ENCODE measurements around the gene DHRSX. TPM values are rescaled to one million over a fixed set of nuclear protein-coding genes. Genes with fewer than 3 reads are reported as not detected.

Gene DHRSX
- total and polyA plus RNA-seq, 2 of the 8 experiments (the other 6 are each of a cell fraction or from before 2014, with no cell fraction given), result 35.1 to 43.4 TPM

DNA sequence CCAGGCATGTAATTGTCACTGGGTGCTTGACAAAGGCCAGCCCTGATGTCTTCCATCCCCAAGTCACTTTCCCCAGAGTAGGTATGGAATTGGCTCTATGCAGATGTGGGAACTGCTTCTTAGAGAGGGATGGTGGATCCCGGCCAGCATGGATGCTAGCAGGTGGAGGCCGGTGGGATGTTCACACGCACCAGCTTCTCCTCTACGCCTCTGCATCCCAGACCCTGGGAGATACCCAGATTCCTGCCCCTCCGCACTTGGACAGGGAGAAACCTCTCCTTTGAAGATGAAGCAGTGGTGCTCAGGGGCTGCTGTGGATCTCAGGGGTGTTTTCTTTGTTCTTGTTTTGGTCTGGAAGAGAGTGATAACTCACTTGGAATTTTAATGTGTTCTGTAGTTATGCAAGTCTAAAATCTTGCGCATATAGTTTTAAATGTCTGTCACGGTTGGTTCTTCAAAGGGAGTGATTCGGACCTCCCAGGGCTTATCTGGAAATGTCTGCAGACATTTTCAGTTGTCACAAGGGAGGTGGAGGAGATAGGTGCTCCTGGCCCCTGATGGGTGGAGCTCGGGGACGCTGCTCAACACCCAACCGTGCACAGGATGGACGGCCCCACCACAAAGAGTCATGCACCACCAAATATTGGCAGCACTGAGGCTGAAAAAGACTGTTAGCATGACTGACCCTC is 308.0 kb downstream of the DHRSX start:
- H3K14ac ChIP-seq (ENCODE audit: insufficient read length), result no peak overlapping the region
- H2AK5ac ChIP-seq (ENCODE audit: low read depth, low read length), result 0 out of 2 replicates have a peak overlapping the region, but pooled peaks have one; percentile 75
- no peak overlapping the region for H2BK120ac ChIP-seq (replicated peaks; ENCODE audit: low read depth, low read length)
- H4K20me1 ChIP-seq (replicated peaks in 1 of 2; ENCODE audit: control insufficient read depth in 1 of 2, insufficient read depth in 2 of 2, low read length in 2 of 2), result no peaks in the 10 kb centered on the region
- no peak overlapping the region for H3K4ac ChIP-seq (replicated peaks; ENCODE audit: insufficient read length, low read depth, low read length)
- H3K18ac ChIP-seq (ENCODE audit: extremely low read depth, low read length), result no peak overlapping the region
- H4K91ac ChIP-seq (replicated peaks; ENCODE audit: insufficient read length, low read length), result peak overlapping the region; percentile 66
- peaks cover 3% of the 10 kb centered on the region; the same call in 1 of the 2 replicates for H3K79me1 ChIP-seq (ENCODE audit: low read depth, low read length)
- H3K4me2 ChIP-seq (ENCODE audit: insufficient read depth in 1 of 2, low read depth in 2 of 2, low read length in 2 of 2), result no peak overlapping the region
- H3K23ac ChIP-seq (ENCODE audit: insufficient read length), result no peak overlapping the region
- DNase-seq (ENCODE audit: low read depth in 1 of 2, low spot score in 2 of 2), result no peak
- no peak for TF ChIP-seq TAF7 (optimal IDR thresholded peaks at IDR 0.05; ENCODE audit: borderline replicate concordance, low read depth, low read length)
- TF ChIP-seq GABPA (IDR thresholded peaks at IDR 0.05; ENCODE audit: borderline replicate concordance, insufficient read depth, low read length), result no peak
- TF ChIP-seq SIN3A (conservative IDR thresholded peaks at IDR 0.05 in 1 of 2, IDR thresholded peaks at IDR 0.05 in 1 of 2; ENCODE audit: low read depth in 1 of 2, low read length in 2 of 2), result no peak
- no peak for TF ChIP-seq EZH2 (IDR thresholded peaks at IDR 0.05; ENCODE audit: low read depth, low read length, severe bottlenecking)
- TF ChIP-seq TEAD4 (IDR thresholded peaks at IDR 0.05; ENCODE audit: low read depth, low read length), result no peak
- no peak for TF ChIP-seq CBX8 (IDR thresholded peaks at IDR 0.05; ENCODE audit: borderline replicate concordance, low read depth, low read length)
- no peaks in the 10 kb centered on the region for H3K79me2 ChIP-seq (ENCODE audit: control insufficient read depth in 1 of 2, insufficient read depth in 2 of 2, low read length in 2 of 2)
- no peak for FAIRE-seq
- ChIA-PET POLR2A (ENCODE audit: partially characterized antibody) (no interaction called here), CTCF (ENCODE audit: partially characterized antibody) (no interaction called here)
- no peak overlapping the region for H3K27ac ChIP-seq (ENCODE audit: low read depth, low read length)
- H2BK20ac ChIP-seq (ENCODE audit: low read length), result no peak overlapping the region
- H3K23me2 ChIP-seq (ENCODE audit: low read depth, low read length), result peaks cover 1% of the 10 kb centered on the region; the same call in 1 of the 2 replicates
- no peaks in the 10 kb centered on the region for H3K36me3 ChIP-seq (ENCODE audit: control insufficient read depth in 2 of 4, insufficient read depth in 4 of 4, low read length in 3 of 4)
- peaks cover 0 to 6% (median 5%) of the 10 kb centered on the region in 4 experiments; a peak in 4 of 7 replicates for H3K4me1 ChIP-seq (replicated peaks in 1 of 4; ENCODE audit: control insufficient read depth in 3 of 4, insufficient read depth in 4 of 4, low read length in 3 of 4)
- no peaks in the 10 kb centered on the region for H3K27me3 ChIP-seq (replicated peaks in 1 of 4; ENCODE audit: control insufficient read depth in 3 of 4, extremely low read depth in 1 of 4, insufficient read depth in 3 of 4, low read length in 3 of 4)
- no peak overlapping the region for H4K5ac ChIP-seq (ENCODE audit: insufficient read length, low read depth, low read length)
- H4K8ac ChIP-seq (ENCODE audit: extremely low read depth, insufficient read depth, low read length), result no peak overlapping the region
- 0 out of 2 replicates have a peak overlapping the region, but pooled peaks have one; percentile 55 for H2BK12ac ChIP-seq (ENCODE audit: low read depth, low read length)
- no peak overlapping the region for H2AFZ ChIP-seq (ENCODE audit: low read length)
- H3K4me3 ChIP-seq (ENCODE audit: extremely low read depth in 1 of 4, insufficient read depth in 2 of 4, low read depth in 3 of 4, low read length in 4 of 4), result no peak overlapping the region
- H3K9ac ChIP-seq (replicated peaks in 1 of 4; ENCODE audit: extremely low read depth in 1 of 4, low read depth in 3 of 4, low read length in 3 of 4), result no peak overlapping the region
- H3K56ac ChIP-seq (replicated peaks; ENCODE audit: insufficient read length, low read depth, low read length), result no peak overlapping the region
- peaks cover 2 to 4% of the 10 kb centered on the region in 2 experiments; a peak in 2 of 4 replicates for H3K9me3 ChIP-seq (ENCODE audit: insufficient read depth in 2 of 2, low read depth in 1 of 2, low read length in 1 of 2)
- WGBS, 2 experiments (ENCODE audit: extremely low coverage in 1 of 2, insufficient coverage in 1 of 2, insufficient read length in 1 of 2, insufficient replicate concordance in 2 of 2, low coverage in 1 of 2, low lambda C conversion rate in 2 of 2, missing lambda C conversion rate in 1 of 2), result 82% methylated on average over 12 of the region's 12 CpGs; no CpG with 5 or more reads in 1 of the 2 experiments
- H2BK15ac ChIP-seq (ENCODE audit: low read length), result peak overlapping the region; percentile 75; the same call in 1 of the 2 replicates
- 0 out of 2 replicates have a peak overlapping the region, but pooled peaks have one; percentile 24 for H2BK5ac ChIP-seq (ENCODE audit: low read depth, low read length)
